ENCODE measurements around the gene ORAI3. TPM values are rescaled to one million over a fixed set of nuclear protein-coding genes. Genes with fewer than 3 reads are reported as not detected.
A peak's percentile ranks its signal among the peaks of the same experiment; 100 is the strongest.

ORAI3 gene
- total RNA-seq, 6 experiments from 2014 or later = 15.2 to 26.2 (median 18.4) TPM

- no peak for DNase-seq
Measured at GRCh38 chr16:30921459-30921747, 27.5 kb upstream of the ORAI3 start.

GRCh38 chr16:30921748-30922419 is 27.0 kb upstream of the ORAI3 start:
- H3K4me3 Mint-ChIP-seq = peak overlapping the region; percentile 99
- 0 out of 2 replicates have a peak, but pooled peaks cover 9% of the 10 kb centered on the region for H3K36me3 Mint-ChIP-seq (ENCODE audit: low read depth)

More at GRCh38 chr16:30921459-30921747, 27.5 kb upstream of the ORAI3 start:
- Mint-ChIP-seq H3K27me3 (ENCODE audit: insufficient read depth) (peaks cover 2% of the 10 kb centered on the region; the same call in 1 of the 2 replicates), H3K9me3 (no peaks in the 10 kb centered on the region), H3K4me1 (ENCODE audit: low read depth) (peaks cover 28% of the 10 kb centered on the region), H3K36me3 (ENCODE audit: low read depth) (0 out of 2 replicates have a peak, but pooled peaks cover 7% of the 10 kb centered on the region), H3K27ac (peak overlapping the region; percentile 100), H3K4me3 (peak overlapping the region; percentile 99)
- no peak for TF ChIP-seq CTCF (IDR thresholded peaks at IDR 0.05)

GRCh38 chr16:30922420-30922959 is 26.4 kb upstream of the ORAI3 start:
- Mint-ChIP-seq H3K27me3 (ENCODE audit: insufficient read depth) (peaks cover 2% of the 10 kb centered on the region; the same call in 1 of the 2 replicates), H3K4me3 (peak overlapping the region; percentile 99), H3K36me3 (ENCODE audit: low read depth) (0 out of 2 replicates have a peak, but pooled peaks cover 9% of the 10 kb centered on the region), H3K4me1 (ENCODE audit: low read depth) (peaks cover 31% of the 10 kb centered on the region), H3K27ac (peak overlapping the region; percentile 100), H3K9me3 (no peaks in the 10 kb centered on the region)
- no peak for TF ChIP-seq CTCF (IDR thresholded peaks at IDR 0.05)
- DNase-seq = peak; percentile 100

More at GRCh38 chr16:30921748-30922419, 27.0 kb upstream of the ORAI3 start:
- Mint-ChIP-seq H3K4me1 (ENCODE audit: low read depth) (peaks cover 31% of the 10 kb centered on the region), H3K27ac (peak overlapping the region; percentile 100), H3K9me3 (no peaks in the 10 kb centered on the region), H3K27me3 (ENCODE audit: insufficient read depth) (peaks cover 2% of the 10 kb centered on the region; the same call in 1 of the 2 replicates)
- peak; percentile 88 for DNase-seq
- peak; percentile 91 for TF ChIP-seq CTCF (IDR thresholded peaks at IDR 0.05)

- peaks cover 31% of the 10 kb centered on the region for H3K4me1 Mint-ChIP-seq (ENCODE audit: low read depth)
- peaks cover 2% of the 10 kb centered on the region; the same call in 1 of the 2 replicates for H3K27me3 Mint-ChIP-seq (ENCODE audit: insufficient read depth)
- TF ChIP-seq CTCF (IDR thresholded peaks at IDR 0.05) = no peak
- H3K9me3 Mint-ChIP-seq = no peaks in the 10 kb centered on the region
- H3K4me3 Mint-ChIP-seq = peak overlapping the region; percentile 99
- peak; percentile 99 for DNase-seq
- 0 out of 2 replicates have a peak, but pooled peaks cover 9% of the 10 kb centered on the region for H3K36me3 Mint-ChIP-seq (ENCODE audit: low read depth)
- H3K27ac Mint-ChIP-seq = peak overlapping the region; percentile 100
Measured at GRCh38 chr16:30922960-30923535, 25.8 kb upstream of the ORAI3 start.

- 0 out of 2 replicates have a peak, but pooled peaks cover 9% of the 10 kb centered on the region for H3K36me3 Mint-ChIP-seq (ENCODE audit: low read depth)
- H3K27ac Mint-ChIP-seq = peak within 1 kb of the TSS; percentile 100
- no peak for TF ChIP-seq CTCF (IDR thresholded peaks at IDR 0.05)
- H3K9me3 Mint-ChIP-seq = no peaks in the 10 kb centered on the region
- peak within 1 kb of the TSS; percentile 99 for H3K4me3 Mint-ChIP-seq
- H3K27me3 Mint-ChIP-seq (ENCODE audit: insufficient read depth) = peaks cover 2% of the 10 kb centered on the region; the same call in 1 of the 2 replicates
- H3K4me1 Mint-ChIP-seq (ENCODE audit: low read depth) = peaks cover 31% of the 10 kb centered on the region
- DNase-seq = no peak
Measured at GRCh38 chr16:30923554-30924075, 25.3 kb upstream of the ORAI3 start, which contains the start of gene FBXL19. Gene FBXL19 (plus strand): TSS chr16:30923572. CDS start chr16:30925755, 2,183 bp downstream.

Data from HFFc6 (cell line).